HCT116 (cell line): ENCODE data around the gene GEMIN7.

Experiments
- CEBPB ChIP-seq: IDR thresholded peaks from 2 replicates; pipeline ENCODE4 v1.6.1; 2012; ENCODE audit warnings: low read depth
- EGR1 ChIP-seq: IDR thresholded peaks from 2 replicates; pipeline ENCODE4 v1.6.1; 2012; ENCODE audit warnings: low read depth
- ELF1 ChIP-seq: IDR thresholded peaks from 2 replicates; pipeline ENCODE4 v1.6.1; 2012; ENCODE audit warnings: low read depth, borderline replicate concordance
- EZH2 ChIP-seq: fragments of 200-600 bp; sonication (generic); IDR thresholded peaks from 2 replicates; pipeline ENCODE4 v1.6.1; 2017; ENCODE audit warnings: antibody characterized with exemption, mixed run types
- JUND ChIP-seq: IDR thresholded peaks from 2 replicates; pipeline ENCODE4 v1.6.1; 2012
- POLR2A ChIP-seq: IDR thresholded peaks from 2 replicates; pipeline ENCODE4 v1.7.0; 2011; ENCODE audit warnings: borderline replicate concordance; ENCODE audit not compliant: insufficient read depth, insufficient read length; ENCODE audit errors: extremely low read depth
- POLR2AphosphoS5 ChIP-seq: IDR thresholded peaks from 2 replicates; pipeline ENCODE4 v1.6.1; 2011; ENCODE audit warnings: mild to moderate bottlenecking, low read depth, low read length, moderate library complexity
- RAD21 ChIP-seq: IDR thresholded peaks from 2 replicates; pipeline ENCODE4 v1.6.1; 2012; ENCODE audit warnings: low read depth, mild to moderate bottlenecking
- SIN3A ChIP-seq: IDR thresholded peaks from 2 replicates; pipeline ENCODE4 v1.6.1; 2012; ENCODE audit warnings: low read depth
- TCF7L2 ChIP-seq: IDR thresholded peaks from 2 replicates; pipeline ENCODE4 v1.7.0; 2011; ENCODE audit warnings: borderline replicate concordance, inconsistent platforms; ENCODE audit not compliant: insufficient read depth, insufficient read length; ENCODE audit errors: extremely low read depth
- TF ChIP-seq, protein P1 (sequence below), 3 experiments: fragments of 200-600 bp in 1 of 3; sonication (generic) in 1 of 3; IDR thresholded peaks in 2 of 3; conservative IDR thresholded peaks in 1 of 3; 2 replicates each; pipeline ENCODE4 v1.5.1; 2012 to 2017; ENCODE audit warnings: low read depth in 2 of 3, low read length in 2 of 3, antibody characterized with exemption in 1 of 3, borderline replicate concordance in 1 of 3, control low read depth in 1 of 3, mild to moderate bottlenecking in 1 of 3, mixed read lengths in 1 of 3, mixed run types in 1 of 3, moderate library complexity in 1 of 3; ENCODE audit not compliant: insufficient read depth in 1 of 3
- TF ChIP-seq, protein P2 (sequence below): IDR thresholded peaks from 2 replicates; pipeline ENCODE4 v1.6.1; 2012
- TF ChIP-seq, protein P3 (sequence below): IDR thresholded peaks from 2 replicates; pipeline ENCODE4 v1.6.1; 2011; ENCODE audit warnings: mild to moderate bottlenecking, low read length, moderate library complexity; ENCODE audit not compliant: insufficient replicate concordance; ENCODE audit errors: extremely low read depth

DNA sequence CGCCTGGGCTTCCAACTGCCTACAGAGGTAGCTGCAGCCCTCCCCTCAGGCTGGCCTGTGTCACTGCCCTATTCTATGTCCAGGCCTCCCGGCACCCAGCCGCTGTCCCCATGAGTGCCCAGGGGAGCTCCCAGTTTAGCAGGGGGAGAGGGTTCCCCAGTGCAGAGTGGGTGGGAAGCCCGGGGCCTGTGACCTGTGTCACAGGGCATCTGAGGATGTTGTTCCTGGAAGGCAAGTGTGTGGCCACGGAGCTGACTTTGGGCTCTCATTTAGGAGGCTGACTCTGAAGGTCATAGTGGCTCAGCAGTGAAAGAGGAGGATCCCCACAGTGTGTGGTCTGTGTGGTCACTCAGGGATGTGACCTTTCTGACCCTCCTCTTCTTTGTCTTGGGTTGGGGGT is 39.0 kb downstream of the GEMIN7 start:
- no peak for TF ChIP-seq JUND
- TF ChIP-seq, protein P1, sequence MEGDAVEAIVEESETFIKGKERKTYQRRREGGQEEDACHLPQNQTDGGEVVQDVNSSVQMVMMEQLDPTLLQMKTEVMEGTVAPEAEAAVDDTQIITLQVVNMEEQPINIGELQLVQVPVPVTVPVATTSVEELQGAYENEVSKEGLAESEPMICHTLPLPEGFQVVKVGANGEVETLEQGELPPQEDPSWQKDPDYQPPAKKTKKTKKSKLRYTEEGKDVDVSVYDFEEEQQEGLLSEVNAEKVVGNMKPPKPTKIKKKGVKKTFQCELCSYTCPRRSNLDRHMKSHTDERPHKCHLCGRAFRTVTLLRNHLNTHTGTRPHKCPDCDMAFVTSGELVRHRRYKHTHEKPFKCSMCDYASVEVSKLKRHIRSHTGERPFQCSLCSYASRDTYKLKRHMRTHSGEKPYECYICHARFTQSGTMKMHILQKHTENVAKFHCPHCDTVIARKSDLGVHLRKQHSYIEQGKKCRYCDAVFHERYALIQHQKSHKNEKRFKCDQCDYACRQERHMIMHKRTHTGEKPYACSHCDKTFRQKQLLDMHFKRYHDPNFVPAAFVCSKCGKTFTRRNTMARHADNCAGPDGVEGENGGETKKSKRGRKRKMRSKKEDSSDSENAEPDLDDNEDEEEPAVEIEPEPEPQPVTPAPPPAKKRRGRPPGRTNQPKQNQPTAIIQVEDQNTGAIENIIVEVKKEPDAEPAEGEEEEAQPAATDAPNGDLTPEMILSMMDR (IDR thresholded peaks at IDR 0.05 in 2 of 3, conservative IDR thresholded peaks at IDR 0.05 in 1 of 3; ENCODE audit: borderline replicate concordance in 1 of 3, insufficient read depth in 1 of 3, low read depth in 2 of 3, low read length in 2 of 3), result no peak
- TF ChIP-seq ELF1, result no peak
- TF ChIP-seq, protein P2, sequence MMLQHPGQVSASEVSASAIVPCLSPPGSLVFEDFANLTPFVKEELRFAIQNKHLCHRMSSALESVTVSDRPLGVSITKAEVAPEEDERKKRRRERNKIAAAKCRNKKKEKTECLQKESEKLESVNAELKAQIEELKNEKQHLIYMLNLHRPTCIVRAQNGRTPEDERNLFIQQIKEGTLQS, result no peak
- TF ChIP-seq, protein P3, sequence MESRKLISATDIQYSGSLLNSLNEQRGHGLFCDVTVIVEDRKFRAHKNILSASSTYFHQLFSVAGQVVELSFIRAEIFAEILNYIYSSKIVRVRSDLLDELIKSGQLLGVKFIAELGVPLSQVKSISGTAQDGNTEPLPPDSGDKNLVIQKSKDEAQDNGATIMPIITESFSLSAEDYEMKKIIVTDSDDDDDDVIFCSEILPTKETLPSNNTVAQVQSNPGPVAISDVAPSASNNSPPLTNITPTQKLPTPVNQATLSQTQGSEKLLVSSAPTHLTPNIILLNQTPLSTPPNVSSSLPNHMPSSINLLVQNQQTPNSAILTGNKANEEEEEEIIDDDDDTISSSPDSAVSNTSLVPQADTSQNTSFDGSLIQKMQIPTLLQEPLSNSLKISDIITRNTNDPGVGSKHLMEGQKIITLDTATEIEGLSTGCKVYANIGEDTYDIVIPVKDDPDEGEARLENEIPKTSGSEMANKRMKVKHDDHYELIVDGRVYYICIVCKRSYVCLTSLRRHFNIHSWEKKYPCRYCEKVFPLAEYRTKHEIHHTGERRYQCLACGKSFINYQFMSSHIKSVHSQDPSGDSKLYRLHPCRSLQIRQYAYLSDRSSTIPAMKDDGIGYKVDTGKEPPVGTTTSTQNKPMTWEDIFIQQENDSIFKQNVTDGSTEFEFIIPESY, result no peak
- TF ChIP-seq POLR2AphosphoS5, result no peak
- no peak for TF ChIP-seq POLR2A
- no peak for TF ChIP-seq CEBPB
- no peak for TF ChIP-seq RAD21
- TF ChIP-seq SIN3A, result no peak
- TF ChIP-seq EZH2, result no peak
- no peak for TF ChIP-seq TCF7L2
- TF ChIP-seq EGR1, result no peak
